ENCODE results near the gene ANKRD36B. TPM values are rescaled to one million over a fixed set of nuclear protein-coding genes. Genes with fewer than 3 reads are reported as not detected.
"Not testable (repeated sequence)": the region's sequence is repeated elsewhere in the genome, so short reads cannot be mapped to it uniquely, and the experiment has no call there.

ANKRD36B gene
- 32.9 TPM for total RNA-seq (ENCODE audit: unreplicated experiment)
- long read RNA-seq, partial matches to known transcripts, result 6 of 11 reads
- long read RNA-seq, other reads (novel, unspliced or antisense), result 3 of 11 reads

DNA sequence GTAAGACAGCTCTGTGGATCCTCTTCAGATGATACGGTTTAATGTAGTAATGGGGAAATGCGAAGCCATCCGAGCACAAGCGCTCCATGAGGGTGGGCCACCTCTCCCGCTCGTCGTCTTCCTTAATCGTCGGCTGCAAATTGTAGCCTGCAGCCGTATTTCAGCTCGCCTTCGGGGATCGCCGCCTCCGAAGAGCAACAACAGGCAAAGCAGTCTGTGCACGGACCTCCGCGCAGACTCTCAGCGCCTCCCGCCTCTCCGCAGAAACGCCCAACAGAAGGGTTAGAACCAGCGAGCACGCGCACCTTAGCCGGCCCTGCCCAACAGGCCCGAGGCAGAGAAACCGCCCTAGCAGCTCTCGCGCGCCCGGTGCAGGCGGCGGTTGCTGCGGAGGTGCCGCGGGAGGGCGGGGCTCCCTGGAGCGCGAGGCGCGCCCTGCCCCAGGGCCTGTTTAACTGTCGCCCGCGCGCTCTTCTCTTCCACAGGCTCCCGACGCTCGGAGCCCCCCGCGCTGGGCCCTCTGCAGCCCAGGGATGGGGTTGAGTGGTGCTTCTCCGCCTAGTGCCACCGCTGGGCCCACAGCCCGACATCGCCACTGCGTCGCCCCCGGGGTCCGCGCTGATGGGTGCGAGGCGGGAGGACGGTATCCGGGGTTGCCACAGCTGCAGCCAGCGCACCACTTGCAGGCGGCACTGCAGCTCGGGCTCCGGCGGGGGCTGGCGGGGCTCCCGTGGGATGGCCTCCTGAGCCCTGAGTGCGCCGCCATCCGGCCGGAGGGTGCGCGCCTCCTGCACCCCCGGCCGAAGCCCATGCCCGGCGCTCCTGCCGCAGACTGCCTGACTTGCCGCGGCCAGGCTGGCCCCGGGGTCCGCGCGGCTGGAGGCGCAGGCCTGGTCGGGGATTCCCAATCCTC, at the start of gene ANKRD36B:
ANKRD36B (minus strand) TSS at position 280 of the 913 bp plus-strand sequence; CDS start at position 88, 192 bp downstream.
- peak within 1 kb of the TSS; percentile 48 for H3K27ac Mint-ChIP-seq (ENCODE audit: unreplicated experiment)
- not testable (repeated sequence) for H3K36me3 Mint-ChIP-seq (ENCODE audit: low read depth, unreplicated experiment); H3K4me1 Mint-ChIP-seq (ENCODE audit: unreplicated experiment); H3K9me3 Mint-ChIP-seq (ENCODE audit: unreplicated experiment); H3K27me3 Mint-ChIP-seq (ENCODE audit: unreplicated experiment)
- peak within 1 kb of the TSS; percentile 98 for H3K4me3 Mint-ChIP-seq (ENCODE audit: unreplicated experiment)
- DNase-seq (ENCODE audit: low spot score), result peak; percentile 62

DNA sequence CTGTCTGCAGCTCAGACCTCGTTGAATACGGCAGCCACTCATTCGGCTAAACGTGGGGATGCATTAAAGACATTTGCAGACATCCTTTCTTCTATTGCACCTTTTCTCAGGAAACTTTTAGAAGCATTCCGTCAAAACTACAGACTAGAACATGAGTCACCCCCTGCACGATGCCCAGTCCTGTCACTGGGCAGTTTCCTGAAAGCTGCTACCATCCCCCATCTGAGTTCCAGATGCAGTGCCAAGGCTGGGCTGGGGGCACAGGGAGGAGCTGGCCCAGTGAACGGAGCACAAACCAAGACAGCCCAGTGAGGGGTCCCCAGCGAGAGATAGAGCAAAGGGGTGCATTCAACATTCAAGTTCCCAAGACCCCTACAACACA, 36.4 kb upstream of the ANKRD36B start:
- H3K4me3 Mint-ChIP-seq (ENCODE audit: unreplicated experiment); H3K27me3 Mint-ChIP-seq (ENCODE audit: unreplicated experiment); H3K36me3 Mint-ChIP-seq (ENCODE audit: low read depth, unreplicated experiment); H3K4me1 Mint-ChIP-seq (ENCODE audit: unreplicated experiment); DNase-seq (ENCODE audit: low spot score); H3K27ac Mint-ChIP-seq (ENCODE audit: unreplicated experiment); H3K9me3 Mint-ChIP-seq (ENCODE audit: unreplicated experiment): not testable (repeated sequence)

DNA sequence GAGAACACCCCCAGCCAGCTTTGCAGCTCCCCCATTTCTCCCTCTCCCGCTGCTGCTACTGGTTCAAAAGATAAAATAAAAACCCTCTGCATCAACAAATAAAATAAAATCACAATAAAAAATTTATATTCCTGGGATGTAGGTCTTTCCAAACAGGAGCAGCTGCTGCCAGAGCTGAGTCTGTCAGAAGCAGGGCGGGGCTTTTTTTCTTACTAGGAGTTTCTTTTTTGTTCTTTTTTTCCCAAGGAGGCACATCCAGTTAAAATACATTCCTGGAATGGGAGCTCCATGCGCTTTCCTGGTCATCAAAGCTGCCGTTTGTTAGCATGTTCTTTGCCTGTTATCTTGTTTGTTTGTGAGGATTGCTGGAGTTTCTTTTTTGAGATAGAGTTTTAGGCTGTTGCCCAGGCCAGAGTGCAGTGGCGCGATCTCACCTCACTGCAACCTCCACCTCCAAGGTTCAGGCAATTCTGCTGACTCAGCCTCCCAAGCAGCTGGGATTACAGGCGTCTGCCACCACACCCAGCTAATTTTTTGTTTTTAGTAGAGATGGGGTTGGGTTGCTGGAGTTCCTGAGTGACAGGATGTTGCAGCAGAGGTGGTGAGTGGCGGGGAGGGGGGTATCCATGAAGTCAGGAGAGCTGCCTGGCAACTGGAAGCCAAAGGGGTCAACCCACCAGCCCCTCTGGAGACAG, 35.8 kb upstream of the ANKRD36B start:
- DNase-seq (ENCODE audit: low spot score), result not testable (repeated sequence)

DNA sequence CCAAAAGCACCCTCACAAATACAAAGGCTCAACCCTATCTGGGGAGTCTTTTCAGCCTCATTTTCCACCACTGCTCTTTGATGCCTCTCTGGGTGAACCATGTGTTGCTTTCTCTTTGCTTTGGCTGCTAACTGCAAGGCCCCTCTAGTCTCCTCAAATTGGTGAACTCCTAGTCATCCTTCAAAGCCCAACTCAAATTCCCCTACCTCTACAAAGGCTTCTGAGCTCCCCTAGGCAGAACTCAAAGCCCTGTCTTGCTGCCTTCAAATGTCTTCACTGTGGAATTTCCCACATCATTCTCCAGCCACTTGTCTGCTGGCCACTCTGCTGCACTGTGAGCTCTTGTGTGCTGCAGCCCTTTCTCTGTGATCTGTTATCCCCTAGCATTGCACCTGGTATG, 33.3 kb upstream of the ANKRD36B start:
- H3K9me3 Mint-ChIP-seq (ENCODE audit: unreplicated experiment); H3K4me3 Mint-ChIP-seq (ENCODE audit: unreplicated experiment); H3K27me3 Mint-ChIP-seq (ENCODE audit: unreplicated experiment); H3K27ac Mint-ChIP-seq (ENCODE audit: unreplicated experiment); H3K36me3 Mint-ChIP-seq (ENCODE audit: low read depth, unreplicated experiment); DNase-seq (ENCODE audit: low spot score); H3K4me1 Mint-ChIP-seq (ENCODE audit: unreplicated experiment): not testable (repeated sequence)

More for the DNA sequence above, 35.8 kb upstream of the ANKRD36B start:
- H3K36me3 Mint-ChIP-seq (ENCODE audit: low read depth, unreplicated experiment); H3K4me1 Mint-ChIP-seq (ENCODE audit: unreplicated experiment); H3K4me3 Mint-ChIP-seq (ENCODE audit: unreplicated experiment); H3K9me3 Mint-ChIP-seq (ENCODE audit: unreplicated experiment); H3K27me3 Mint-ChIP-seq (ENCODE audit: unreplicated experiment); H3K27ac Mint-ChIP-seq (ENCODE audit: unreplicated experiment): not testable (repeated sequence)

DNA sequence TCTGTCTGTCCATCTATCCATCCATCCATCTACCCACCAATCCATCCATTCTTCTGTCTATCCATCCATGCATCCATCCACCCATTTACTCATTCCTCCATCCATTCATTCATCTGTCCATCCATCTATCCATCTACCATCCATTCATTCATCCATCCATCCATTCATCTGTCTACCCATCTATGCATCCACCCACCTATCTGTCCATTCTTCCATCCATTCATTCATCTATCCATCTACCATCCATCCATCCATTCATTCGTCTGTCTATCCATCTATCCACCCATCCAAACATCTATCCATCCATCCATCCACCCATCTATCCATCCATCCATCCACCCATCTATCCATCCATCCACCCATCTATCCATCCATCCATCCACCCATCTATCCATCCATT, 30.8 kb upstream of the ANKRD36B start:
- not testable (repeated sequence) for H3K4me1 Mint-ChIP-seq (ENCODE audit: unreplicated experiment); DNase-seq (ENCODE audit: low spot score); H3K36me3 Mint-ChIP-seq (ENCODE audit: low read depth, unreplicated experiment); H3K27me3 Mint-ChIP-seq (ENCODE audit: unreplicated experiment); H3K9me3 Mint-ChIP-seq (ENCODE audit: unreplicated experiment); H3K4me3 Mint-ChIP-seq (ENCODE audit: unreplicated experiment)
- H3K27ac Mint-ChIP-seq (ENCODE audit: unreplicated experiment), result peak overlapping the region; percentile 62

DNA sequence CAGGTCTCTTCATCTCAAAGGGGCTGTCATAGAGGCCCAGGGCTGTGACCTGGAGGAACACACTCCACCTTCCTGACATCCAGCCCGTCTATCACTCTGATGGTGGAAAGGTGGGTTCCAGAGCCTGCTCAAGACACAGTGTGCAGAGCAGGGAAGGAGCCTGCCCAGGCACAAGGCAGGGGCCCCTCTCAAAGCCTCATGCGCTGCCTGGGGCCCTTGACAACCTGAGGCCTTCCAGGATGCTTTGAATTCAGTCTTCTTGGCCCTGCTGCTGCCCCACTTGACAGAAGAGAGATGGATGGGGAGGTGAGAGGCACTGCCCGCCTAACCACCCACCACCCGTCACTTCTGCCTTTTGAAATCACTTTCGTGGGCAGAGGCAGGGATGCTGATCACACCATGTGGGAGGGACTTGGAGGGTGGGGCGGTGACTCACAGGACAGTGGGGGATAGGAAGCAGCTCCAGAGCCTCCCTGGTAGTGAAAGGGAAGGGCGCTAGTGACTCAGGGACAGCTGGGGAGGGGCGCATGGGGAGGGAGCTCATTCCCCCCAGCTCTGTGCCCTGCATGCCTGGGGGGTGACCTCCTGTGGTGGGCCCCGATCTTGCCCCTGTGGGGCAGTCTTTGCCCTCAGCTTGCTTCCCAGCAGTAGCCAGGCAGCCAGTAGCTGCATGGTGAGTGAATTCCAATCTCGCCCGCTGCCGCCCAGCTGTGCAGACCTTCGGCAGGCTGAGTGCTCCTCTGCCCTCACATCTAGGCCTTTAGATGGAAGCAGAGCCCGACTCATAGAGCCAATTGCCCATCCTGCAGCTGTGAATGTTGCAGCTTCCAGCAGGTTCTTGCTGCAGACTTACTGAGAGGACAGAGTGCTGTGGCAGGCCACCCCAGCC, 29.5 kb upstream of the ANKRD36B start:
- H3K4me3 Mint-ChIP-seq (ENCODE audit: unreplicated experiment); H3K4me1 Mint-ChIP-seq (ENCODE audit: unreplicated experiment); H3K9me3 Mint-ChIP-seq (ENCODE audit: unreplicated experiment); H3K27me3 Mint-ChIP-seq (ENCODE audit: unreplicated experiment); H3K36me3 Mint-ChIP-seq (ENCODE audit: low read depth, unreplicated experiment); DNase-seq (ENCODE audit: low spot score); H3K27ac Mint-ChIP-seq (ENCODE audit: unreplicated experiment): not testable (repeated sequence)

DNA sequence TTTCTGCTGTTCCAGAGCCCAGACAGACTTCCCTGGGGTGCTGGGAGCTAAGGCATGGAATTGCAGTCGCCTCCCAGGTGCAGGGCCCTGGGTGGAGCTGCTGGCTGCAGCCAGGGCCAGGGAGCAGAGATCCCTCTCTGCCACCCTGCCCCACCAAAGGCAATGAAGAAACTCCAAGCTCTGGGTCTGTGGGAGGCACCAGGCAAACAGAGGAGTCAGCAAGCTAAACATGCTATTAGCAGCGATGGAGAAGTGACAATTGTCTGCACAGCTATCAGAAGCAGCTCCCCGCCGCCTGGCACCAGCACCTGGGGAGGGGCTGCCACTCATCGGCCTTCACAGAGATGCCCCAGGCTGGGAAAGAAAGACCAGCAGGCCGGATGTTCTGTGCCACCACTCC, 28.2 kb upstream of the ANKRD36B start:
- H3K36me3 Mint-ChIP-seq (ENCODE audit: low read depth, unreplicated experiment), result peaks cover 6% of the 10 kb centered on the region
- H3K27ac Mint-ChIP-seq (ENCODE audit: unreplicated experiment), result no peak overlapping the region
- H3K27me3 Mint-ChIP-seq (ENCODE audit: unreplicated experiment), result peaks cover 2% of the 10 kb centered on the region
- no peak overlapping the region for H3K4me3 Mint-ChIP-seq (ENCODE audit: unreplicated experiment)
- H3K9me3 Mint-ChIP-seq (ENCODE audit: unreplicated experiment), result no peaks in the 10 kb centered on the region
- no peaks in the 10 kb centered on the region for H3K4me1 Mint-ChIP-seq (ENCODE audit: unreplicated experiment)
- no peak for DNase-seq (ENCODE audit: low spot score)
- TF ChIP-seq, protein P1, sequence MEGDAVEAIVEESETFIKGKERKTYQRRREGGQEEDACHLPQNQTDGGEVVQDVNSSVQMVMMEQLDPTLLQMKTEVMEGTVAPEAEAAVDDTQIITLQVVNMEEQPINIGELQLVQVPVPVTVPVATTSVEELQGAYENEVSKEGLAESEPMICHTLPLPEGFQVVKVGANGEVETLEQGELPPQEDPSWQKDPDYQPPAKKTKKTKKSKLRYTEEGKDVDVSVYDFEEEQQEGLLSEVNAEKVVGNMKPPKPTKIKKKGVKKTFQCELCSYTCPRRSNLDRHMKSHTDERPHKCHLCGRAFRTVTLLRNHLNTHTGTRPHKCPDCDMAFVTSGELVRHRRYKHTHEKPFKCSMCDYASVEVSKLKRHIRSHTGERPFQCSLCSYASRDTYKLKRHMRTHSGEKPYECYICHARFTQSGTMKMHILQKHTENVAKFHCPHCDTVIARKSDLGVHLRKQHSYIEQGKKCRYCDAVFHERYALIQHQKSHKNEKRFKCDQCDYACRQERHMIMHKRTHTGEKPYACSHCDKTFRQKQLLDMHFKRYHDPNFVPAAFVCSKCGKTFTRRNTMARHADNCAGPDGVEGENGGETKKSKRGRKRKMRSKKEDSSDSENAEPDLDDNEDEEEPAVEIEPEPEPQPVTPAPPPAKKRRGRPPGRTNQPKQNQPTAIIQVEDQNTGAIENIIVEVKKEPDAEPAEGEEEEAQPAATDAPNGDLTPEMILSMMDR (IDR thresholded peaks at IDR 0.05; ENCODE audit: unreplicated experiment), result no peak

DNA sequence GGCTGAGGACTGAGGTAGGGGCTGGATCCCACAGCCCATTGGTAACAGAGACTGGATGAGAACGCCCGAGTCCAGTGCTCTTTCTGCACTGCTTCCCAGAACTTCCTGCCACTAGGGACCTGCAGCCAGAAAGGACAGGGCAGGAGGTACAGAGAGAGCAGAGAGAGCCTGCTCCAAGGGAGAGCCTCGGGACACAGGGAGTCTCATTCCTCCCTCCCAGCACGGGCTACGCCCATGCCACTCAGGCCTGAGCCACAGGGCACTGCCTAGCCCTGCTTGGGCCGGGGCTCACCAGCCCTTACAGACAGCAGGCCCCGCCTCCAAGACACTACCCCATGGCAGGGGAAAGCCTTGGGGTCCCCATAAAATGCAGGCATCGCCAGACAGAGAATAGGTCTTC, 26.1 kb upstream of the ANKRD36B start:
- H3K4me1 Mint-ChIP-seq (ENCODE audit: unreplicated experiment); H3K36me3 Mint-ChIP-seq (ENCODE audit: low read depth, unreplicated experiment); DNase-seq (ENCODE audit: low spot score); H3K27ac Mint-ChIP-seq (ENCODE audit: unreplicated experiment); H3K9me3 Mint-ChIP-seq (ENCODE audit: unreplicated experiment); H3K27me3 Mint-ChIP-seq (ENCODE audit: unreplicated experiment); H3K4me3 Mint-ChIP-seq (ENCODE audit: unreplicated experiment): not testable (repeated sequence)

DNA sequence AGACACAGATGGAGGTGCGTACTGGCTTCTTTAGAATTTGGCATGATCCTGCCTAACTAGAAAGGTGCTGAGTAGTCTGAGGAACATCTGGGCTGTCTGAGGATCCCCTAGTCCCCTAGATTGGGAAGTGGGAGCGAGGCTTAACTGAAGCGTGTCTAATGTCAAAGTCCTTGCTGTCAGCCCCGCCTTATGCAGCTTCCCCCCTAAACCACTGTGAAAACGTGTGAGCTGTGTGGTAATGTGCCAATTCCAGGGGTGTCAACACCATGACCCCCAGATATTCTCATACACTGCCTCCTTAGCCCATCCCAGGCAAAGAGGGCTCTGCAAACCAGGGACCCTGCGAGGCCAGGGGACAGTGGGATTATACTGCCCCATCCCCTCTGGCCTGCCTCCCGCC, 22.2 kb upstream of the ANKRD36B start:
- H3K4me3 Mint-ChIP-seq (ENCODE audit: unreplicated experiment); H3K9me3 Mint-ChIP-seq (ENCODE audit: unreplicated experiment); H3K27ac Mint-ChIP-seq (ENCODE audit: unreplicated experiment); H3K36me3 Mint-ChIP-seq (ENCODE audit: low read depth, unreplicated experiment); H3K4me1 Mint-ChIP-seq (ENCODE audit: unreplicated experiment); DNase-seq (ENCODE audit: low spot score); H3K27me3 Mint-ChIP-seq (ENCODE audit: unreplicated experiment): not testable (repeated sequence)

DNA sequence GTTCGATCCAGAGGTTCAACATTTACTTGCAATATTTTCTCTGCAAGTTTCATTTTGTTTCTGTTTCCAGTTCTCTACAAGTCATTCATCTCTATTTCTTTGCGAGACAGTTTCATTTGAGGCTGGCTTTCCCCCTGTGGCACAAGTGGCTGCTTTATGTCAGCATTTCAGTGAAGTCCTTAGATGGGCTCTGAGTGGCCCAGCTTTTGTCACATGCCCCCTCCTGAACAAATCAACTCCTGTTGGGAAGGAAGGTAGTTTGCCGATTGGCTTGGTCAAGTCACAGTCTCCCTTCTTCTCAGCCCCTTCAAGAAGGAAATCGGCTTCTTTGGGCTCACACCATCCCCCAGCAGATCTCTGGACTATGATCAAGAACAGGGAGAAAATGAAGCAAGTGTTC, 19.1 kb upstream of the ANKRD36B start:
- H3K4me3 Mint-ChIP-seq (ENCODE audit: unreplicated experiment); H3K4me1 Mint-ChIP-seq (ENCODE audit: unreplicated experiment); H3K9me3 Mint-ChIP-seq (ENCODE audit: unreplicated experiment); DNase-seq (ENCODE audit: low spot score); H3K27me3 Mint-ChIP-seq (ENCODE audit: unreplicated experiment); H3K36me3 Mint-ChIP-seq (ENCODE audit: low read depth, unreplicated experiment); H3K27ac Mint-ChIP-seq (ENCODE audit: unreplicated experiment): not testable (repeated sequence)

Measured in endothelial cell (in vitro differentiated cells).